ENCODE results near the gene SNRPA1. TPM values are rescaled to one million over a fixed set of nuclear protein-coding genes. Genes with fewer than 3 reads are reported as not detected.

SNRPA1 gene
- total RNA-seq, 4 donors from 2014 or later: 28.4 to 50.6 (median 40.0) TPM

GRCh38 chr15:101318839-101319238 lies 23.8 kb upstream of the SNRPA1 start:
- WGBS, 2 donors: 56% methylated on average over 7 of the region's 7 CpGs
- Histone ChIP-seq H3K9me3 (no peaks in the 10 kb centered on the region), H3K27me3 (peaks cover 0 to 9% of the 10 kb centered on the region in 2 donors), H3K4me3 (no peak overlapping the region), H3K4me1 (no peaks in the 10 kb centered on the region), H3K36me3 (no peaks in the 10 kb centered on the region), H3K27ac (no peak overlapping the region)
- TF ChIP-seq EP300 (IDR thresholded peaks at IDR 0.05): no peak
- TF ChIP-seq CTCF (IDR thresholded peaks at IDR 0.05): no peak
- no peak for DNase-seq (ENCODE audit: low spot score in 2 of 2)

GRCh38 chr15:101318147-101318819 lies 23.2 kb upstream of the SNRPA1 start:
- H3K4me3 ChIP-seq: no peak overlapping the region
- TF ChIP-seq EP300 (IDR thresholded peaks at IDR 0.05): no peak
- TF ChIP-seq CTCF (IDR thresholded peaks at IDR 0.05): no peak
- TF ChIP-seq POLR2A (IDR thresholded peaks at IDR 0.05): no peak
- peaks cover 0 to 9% of the 10 kb centered on the region in 2 donors for H3K27me3 ChIP-seq
- H3K4me1 ChIP-seq: no peaks in the 10 kb centered on the region
- H3K27ac ChIP-seq: no peak overlapping the region
- H3K36me3 ChIP-seq: no peaks in the 10 kb centered on the region
- no peak for DNase-seq (ENCODE audit: low spot score in 2 of 2)
- WGBS, 2 donors: 84 to 86% methylated on average over 20 of the region's 20 CpGs
- H3K9me3 ChIP-seq: no peaks in the 10 kb centered on the region

- no peak overlapping the region for H3K27ac ChIP-seq
- H3K9me3 ChIP-seq: no peaks in the 10 kb centered on the region
- H3K36me3 ChIP-seq: no peaks in the 10 kb centered on the region
- no peak overlapping the region for H3K4me3 ChIP-seq
- 79 to 84% methylated on average over 6 of the region's 6 CpGs for WGBS, 2 donors
- no peaks in the 10 kb centered on the region for H3K4me1 ChIP-seq
- H3K27me3 ChIP-seq: peaks cover 0 to 9% of the 10 kb centered on the region in 2 donors
- TF ChIP-seq CTCF (IDR thresholded peaks at IDR 0.05) (no peak), EP300 (IDR thresholded peaks at IDR 0.05) (no peak)
- DNase-seq (ENCODE audit: low spot score in 2 of 2): no peak
Measured at GRCh38 chr15:101317336-101317872, 22.4 kb upstream of the SNRPA1 start.

- H3K4me3 ChIP-seq: no peak overlapping the region
- H3K4me1 ChIP-seq: no peaks in the 10 kb centered on the region
- H3K27me3 ChIP-seq: peaks cover 0 to 9% of the 10 kb centered on the region in 2 donors
- DNase-seq (ENCODE audit: low spot score in 2 of 2): no peak
- no peaks in the 10 kb centered on the region for H3K9me3 ChIP-seq
- TF ChIP-seq CTCF (IDR thresholded peaks at IDR 0.05) (no peak), EP300 (IDR thresholded peaks at IDR 0.05) (no peak), POLR2A (IDR thresholded peaks at IDR 0.05) (no peak)
- no peaks in the 10 kb centered on the region for H3K36me3 ChIP-seq
- H3K27ac ChIP-seq: no peak overlapping the region
- 75 to 87% methylated on average over 4 to 5 of the region's 5 CpGs for WGBS, 2 donors
Measured at GRCh38 chr15:101316529-101316928, 21.5 kb upstream of the SNRPA1 start.

GRCh38 chr15:101315736-101316135 lies 20.7 kb upstream of the SNRPA1 start:
- no peak for DNase-seq (ENCODE audit: low spot score in 2 of 2)
- H3K27me3 ChIP-seq: peaks cover 0 to 9% of the 10 kb centered on the region in 2 donors
- H3K27ac ChIP-seq: no peak overlapping the region
- H3K4me3 ChIP-seq: no peak overlapping the region
- WGBS, 2 donors: 91 to 92% methylated on average over 10 of the region's 10 CpGs
- H3K4me1 ChIP-seq: no peaks in the 10 kb centered on the region
- no peaks in the 10 kb centered on the region for H3K36me3 ChIP-seq
- no peak for TF ChIP-seq EP300 (IDR thresholded peaks at IDR 0.05)
- TF ChIP-seq POLR2A (IDR thresholded peaks at IDR 0.05): no peak
- TF ChIP-seq CTCF (IDR thresholded peaks at IDR 0.05): no peak
- H3K9me3 ChIP-seq: no peaks in the 10 kb centered on the region
